Right lung (tissue), 5 donors: ENCODE data around the gene MAFF. TPM values are rescaled to one million over a fixed set of nuclear protein-coding genes. Genes with fewer than 3 reads are reported as not detected.
"Not testable (repeated sequence)": the region's sequence is repeated elsewhere in the genome, so short reads cannot be mapped to it uniquely, and the experiment has no call there.

Experiments
- DNase-seq, 2 donors: peaks; one replicate each; pipeline ENCODE4 v3.0.0-alpha.2; 2013
- polyA plus RNA-seq, 5 donors: library from polyadenylated mRNA; unstranded; fragments of 120-200 nt; gene quantifications; one replicate each; pipeline versions ENCODE4 v1.2.1 to v1.2.3, GENCODE V29; 2013; ENCODE audit warnings: inconsistent platforms in 1 of 5, low replicate concordance in 1 of 5; ENCODE audit not compliant: insufficient read length in 5 of 5, insufficient read depth in 1 of 5

Gene MAFF
- polyA plus RNA-seq, 5 donors = 5.3 to 11.8 (median 8.6) TPM

DNA sequence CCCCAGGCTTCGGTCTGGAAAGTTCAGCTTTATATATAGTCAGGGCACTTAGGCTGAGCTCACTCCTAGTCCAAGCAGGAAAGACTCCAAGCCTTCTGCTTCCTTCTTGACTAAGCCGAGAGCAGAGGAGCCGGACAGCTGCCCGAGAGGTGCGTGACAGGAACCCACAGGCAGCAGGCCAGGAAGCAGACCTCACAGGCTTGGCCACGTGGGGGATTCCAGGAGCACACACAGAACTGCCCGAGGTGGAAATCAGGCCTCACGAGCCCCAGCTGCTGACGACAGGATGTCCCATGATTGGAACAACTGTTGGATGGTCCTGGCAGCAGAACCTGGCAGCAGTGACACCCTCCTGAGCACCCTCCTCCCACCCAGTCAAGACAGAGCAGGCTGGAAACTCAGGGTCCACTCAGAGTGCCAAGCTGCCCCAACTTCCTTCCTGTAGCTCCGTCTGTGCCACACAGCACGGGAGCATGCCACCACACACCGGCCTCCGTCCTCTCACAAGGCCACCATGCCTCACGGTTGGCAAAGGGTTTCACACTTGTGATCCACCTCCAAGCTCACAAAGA, 25.5 kb upstream of the MAFF start:
- no peak for DNase-seq

DNA sequence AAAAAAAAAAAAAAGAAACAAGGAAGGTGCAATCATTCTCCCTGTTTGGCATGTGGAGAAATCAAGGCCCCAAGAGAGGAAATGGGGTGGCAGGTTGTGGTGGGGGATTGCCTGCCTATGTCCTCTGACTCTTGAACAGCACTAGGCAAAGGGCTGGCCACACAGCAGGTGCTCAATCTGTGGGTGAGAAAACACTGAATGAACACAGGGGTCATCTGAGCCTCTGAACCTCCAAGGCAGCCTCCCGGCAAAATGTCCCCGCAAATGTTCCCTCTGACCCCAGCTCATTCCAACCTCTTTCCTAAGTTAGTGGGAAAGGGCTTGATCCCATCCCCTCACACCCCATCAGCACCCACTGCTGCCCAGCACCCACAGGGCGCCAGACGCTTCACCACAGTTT, 24.8 kb upstream of the MAFF start:
- DNase-seq = no peak

DNA sequence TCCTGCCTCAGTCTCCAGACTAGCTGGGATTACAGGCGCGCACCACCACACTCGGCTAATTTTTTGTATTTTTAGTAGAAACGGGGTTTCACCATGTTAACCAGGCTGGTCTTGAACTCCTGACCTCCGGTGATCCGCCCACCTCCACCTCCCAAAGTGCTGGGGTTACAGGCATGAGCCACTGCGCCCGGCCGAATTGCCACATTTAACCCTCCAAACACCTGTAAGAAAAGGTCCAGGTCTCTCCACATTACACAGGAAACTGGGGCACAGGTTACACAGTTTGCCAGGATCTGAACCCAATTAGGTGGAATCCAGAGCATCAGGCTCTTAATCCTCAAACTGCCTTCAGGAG, 24.2 kb upstream of the MAFF start:
- DNase-seq = not testable (repeated sequence)

DNA sequence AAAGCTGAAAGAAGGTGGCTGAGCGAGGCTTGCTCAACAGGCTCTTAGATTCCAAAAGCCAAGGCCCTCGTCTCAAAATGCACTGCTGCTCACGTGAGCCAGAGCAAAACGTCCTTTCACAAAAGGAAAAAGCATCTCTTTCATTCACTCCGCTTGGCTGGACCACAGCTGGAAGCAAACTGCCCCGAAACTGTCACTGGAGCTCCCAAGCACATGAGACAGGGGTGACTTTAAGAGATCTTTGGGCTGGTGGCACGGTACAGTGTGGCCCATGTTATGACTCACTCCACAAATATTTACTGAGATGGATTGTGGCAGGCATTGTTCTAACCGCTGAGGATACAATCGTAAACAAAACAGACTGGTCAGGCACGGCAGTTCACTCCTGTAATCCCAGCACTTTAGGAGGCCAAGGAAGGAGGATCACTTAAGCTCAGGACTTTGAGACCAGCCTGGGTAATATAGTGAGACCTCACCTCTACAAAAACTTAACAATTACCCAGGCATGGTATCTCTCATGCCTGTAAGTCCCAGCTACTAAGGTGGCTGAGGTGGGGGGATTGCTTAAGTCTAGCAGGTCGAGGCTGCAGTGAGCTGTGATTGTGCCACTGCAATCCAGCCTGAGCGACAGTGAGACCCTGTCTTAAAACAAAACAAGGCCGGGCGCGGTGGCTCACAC, 23.7 kb upstream of the MAFF start:
- DNase-seq = no peak

DNA sequence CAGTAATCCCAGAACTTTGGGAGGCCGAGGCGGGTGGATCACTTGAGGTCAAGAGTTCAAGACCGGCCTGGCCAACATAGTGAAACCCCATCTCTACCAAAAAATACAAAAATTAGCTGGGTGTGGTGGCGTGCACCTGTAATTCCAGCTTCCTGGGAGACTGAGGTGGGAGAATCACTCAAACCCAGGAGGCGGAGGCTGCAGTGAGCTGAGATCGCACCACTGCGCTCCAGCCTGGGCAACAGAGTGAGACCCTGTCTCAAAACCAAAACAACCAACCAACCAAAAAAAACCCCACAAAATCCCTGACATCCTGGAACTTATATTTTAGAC, 23.2 kb upstream of the MAFF start:
- DNase-seq = not testable (repeated sequence)

DNA sequence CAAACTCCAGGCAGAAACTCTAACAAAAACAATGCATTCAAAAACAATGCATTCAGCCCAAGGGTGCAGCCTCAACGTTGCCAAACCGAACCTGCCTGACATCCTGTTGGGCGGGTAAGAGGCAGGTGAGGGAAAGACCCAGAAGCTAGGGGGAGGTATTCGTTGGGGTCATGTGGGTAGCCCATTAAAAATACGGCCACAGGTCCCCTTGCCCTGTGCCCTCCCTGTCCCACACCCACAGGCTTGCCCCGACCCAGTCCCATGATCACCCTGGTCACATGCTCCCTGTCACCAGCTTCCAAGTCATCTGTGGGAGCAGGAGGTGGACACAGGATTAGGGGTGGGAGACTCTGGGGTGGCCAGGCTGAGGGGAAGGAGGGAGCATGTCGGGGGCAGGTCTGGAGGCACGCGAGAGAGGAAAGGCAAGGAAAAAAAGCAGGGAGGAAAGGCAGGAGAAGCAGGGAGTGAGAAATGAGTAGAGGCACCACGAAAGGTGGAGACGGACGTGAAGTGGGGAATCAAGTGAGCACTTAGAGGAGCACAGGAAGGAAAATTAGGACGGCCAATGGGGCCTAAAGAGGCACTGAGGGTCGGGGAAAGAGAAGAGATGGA, 20.8 kb upstream of the MAFF start:
- no peak for DNase-seq

DNA sequence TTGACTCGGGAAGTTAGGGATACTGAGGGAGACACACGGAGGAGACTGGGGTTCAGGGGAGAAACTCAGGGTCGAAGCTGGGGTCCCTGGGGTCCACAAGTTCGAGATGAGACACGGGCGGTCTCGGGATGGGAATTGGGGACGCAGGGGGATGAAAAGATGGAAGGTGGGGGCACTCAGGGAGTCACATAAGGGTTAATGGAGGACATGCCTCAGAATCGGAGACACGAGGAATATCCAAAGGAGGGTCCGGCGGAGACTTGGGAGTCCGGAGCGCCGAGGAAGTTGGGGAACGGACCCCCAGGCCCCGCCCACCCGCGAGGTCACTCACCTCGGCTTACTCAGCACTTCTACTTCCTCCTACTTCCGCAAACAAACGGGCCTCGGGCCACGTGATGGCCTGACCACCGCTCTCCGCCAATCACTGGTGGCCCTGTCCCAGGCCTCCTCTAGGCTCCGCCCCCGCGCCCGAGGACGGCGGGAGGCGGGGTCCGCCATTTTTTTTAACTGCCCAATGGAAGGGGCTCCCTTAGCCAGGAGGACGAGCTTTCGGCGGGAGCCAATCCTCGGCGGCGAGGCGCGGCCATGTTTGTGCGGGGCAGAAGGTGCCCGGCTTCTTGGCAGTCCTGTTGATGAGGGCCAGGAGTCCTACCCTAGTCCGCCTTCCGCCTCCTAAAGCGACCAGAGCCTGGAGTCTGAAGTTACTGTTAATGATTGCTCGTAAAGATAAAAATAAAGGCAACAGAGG, 20.2 kb upstream of the MAFF start, which contains the start of gene PLA2G6:
Gene PLA2G6, minus strand, starts transcription at position 378 of the 748 bp plus-strand sequence. CDS start 12,404 bp downstream, outside the sequence.
- DNase-seq = peak; percentile 98 to 99

DNA sequence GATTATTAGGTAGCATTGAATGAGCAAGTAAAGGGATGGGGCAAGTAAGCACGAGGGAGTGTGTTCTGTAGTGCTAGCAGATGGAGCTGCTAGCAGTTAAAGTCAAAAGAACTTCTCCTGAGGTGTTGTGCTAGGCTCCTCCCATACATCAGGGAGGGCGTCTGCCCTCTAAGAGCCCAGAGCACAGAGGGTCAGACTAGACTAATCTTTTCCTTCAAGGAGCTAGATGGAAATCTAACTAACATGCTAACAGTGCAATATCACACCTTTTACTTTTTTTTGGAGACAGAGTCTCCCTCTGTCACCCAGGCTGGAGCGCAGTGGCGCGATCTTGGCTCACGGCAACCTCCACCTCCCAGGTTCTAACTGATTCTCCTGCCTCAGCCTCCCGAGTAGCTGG, 17.0 kb upstream of the MAFF start:
- no peak for DNase-seq

DNA sequence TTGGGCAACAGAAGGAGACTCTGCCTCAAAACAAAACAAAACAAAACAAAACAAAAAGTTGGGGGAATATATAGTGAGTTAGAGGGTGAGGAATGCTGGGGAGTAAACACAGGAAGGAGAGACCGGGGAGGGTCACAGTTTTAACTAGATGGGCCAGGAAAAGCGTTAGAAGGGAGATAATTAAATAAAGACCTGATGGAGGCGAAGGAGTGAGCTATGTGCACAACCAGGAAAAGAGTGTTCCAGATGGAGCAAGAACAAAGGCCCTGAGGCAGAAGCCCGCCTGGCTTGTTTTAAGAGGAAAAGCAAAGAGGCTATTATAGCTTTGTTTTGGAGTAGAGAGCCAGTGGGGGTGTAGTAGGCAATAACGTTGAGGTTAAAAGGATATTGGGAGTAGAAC, 15.4 kb upstream of the MAFF start:
- no peak for DNase-seq

DNA sequence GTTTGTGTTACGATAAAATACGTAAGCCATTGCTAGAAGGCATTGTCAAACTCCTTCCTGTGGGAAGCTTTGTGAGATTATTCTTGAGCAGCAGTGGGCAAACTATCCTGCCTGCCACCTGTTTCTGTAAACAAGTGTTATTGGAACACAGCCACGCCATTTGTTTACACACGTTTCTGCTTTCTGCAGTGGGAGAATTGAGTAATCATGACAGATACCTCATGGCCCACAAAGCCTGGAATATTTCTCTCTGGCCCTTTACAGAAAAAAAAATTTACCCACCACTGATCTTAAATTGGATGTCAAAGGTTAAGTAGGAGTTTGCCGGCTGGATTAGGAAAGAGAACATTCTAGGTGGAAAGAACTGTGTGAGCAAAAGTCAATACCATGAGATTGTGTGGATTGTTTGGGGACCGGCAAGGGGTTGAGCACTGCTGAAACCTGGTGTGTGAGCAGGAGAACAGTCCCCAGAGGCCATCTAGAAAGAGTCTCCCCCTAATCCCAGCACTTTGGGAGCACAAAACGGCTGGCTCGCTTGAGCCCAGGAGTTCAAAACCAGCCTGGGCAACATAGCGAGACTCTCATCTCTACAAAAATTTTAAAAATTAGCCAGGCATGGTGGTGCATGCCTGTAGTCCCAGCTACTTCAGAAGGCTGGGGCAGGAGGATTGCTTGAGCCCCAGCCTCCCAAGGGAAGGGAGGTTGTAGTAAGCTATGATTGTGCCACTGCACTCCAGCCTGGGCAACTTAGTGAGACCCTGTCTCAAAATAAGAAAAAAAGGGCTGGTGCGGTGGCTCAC, 14.2 kb upstream of the MAFF start:
- no peak for DNase-seq

DNA sequence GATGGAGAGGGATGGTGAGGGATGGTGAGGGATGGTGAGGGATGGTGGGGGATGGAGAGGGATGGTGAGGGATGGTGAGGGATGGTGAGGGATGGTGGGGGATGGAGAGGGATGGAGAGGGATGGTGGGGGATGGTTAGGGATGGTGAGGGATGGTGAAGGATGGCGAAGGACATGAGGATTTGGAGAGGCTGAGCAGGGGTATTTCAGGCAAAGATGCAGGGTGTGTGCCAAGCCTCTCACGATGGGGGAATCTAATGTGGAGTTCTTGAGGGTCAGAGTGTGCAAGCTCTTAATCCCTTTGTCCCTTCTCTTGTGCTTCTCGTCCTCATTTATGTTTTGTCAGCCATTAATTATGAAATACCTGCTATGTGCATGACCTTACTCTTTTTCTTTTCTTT, 12.7 kb upstream of the MAFF start:
- no peak for DNase-seq

DNA sequence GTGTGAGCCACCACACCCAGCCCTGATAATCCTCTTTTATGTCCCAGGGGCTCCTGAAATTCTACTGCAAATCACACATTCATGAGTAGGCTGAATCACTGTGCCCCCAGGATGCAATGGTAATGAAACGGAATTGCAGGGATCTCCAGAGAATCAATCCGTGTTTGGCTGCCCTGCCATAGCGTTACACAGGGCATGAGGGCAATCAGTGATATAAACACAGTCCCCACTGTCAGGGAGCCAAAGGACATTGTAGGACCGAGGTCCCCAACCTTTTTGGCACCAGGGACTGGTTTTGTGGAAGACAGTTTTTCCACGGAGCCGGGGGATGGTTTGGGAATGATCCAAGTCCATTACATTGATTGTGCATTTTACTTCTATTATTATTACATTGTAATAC, 11.2 kb upstream of the MAFF start:
- no peak for DNase-seq

DNA sequence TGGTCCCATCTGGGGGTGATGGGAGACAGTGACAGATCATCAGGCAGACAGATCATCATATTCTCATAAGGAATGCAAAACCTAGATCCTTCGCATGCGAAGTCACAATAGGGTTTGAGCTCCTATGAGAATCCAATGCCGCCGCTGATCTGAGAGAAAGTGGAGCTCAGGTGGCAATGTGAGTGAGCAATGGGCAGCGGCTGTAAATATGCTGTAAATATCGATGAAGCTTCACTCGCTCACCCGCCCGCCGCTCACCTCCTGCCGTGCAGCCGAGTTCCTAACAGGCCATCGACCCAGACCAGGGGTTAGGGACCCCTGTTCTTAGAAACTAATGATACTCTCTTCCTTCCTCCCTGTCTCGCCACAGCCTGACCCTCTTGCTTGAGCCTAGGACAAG, 10.7 kb upstream of the MAFF start:
- DNase-seq = no peak

DNA sequence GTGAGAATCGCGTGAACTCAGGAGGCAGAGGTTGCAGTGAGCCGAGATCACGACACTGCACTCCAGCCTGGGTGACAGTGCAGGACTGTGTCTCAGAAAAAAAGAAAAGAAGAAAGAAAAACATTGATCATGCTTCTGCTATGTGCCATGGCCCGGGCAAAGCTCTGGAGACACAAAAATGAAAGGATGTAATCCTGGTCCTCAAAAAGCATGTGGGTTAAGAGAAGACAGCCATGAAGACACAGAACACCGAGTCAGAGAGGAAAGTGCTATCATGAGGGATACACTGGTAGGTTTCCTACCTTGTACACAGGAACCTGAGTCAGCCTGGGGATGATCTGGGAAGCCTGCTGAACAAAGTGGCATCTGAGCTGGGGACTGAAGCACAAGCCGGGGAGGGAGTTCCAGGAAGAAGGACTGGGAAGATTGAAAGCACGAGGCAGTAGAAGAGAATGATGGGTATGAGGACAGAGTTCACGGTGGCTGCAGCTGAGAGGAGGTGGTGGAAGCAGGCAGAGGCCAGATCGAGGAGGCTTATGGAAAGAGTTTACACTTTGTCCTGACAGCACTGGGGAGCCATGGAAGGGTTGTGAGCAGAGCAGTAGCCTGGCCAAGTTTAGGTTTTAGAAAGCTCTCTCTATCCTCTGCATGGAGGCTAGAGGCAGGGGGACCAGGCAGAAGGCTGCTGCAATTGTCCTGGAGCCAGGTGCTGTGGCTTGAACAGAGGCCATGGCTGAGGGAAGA, 9.9 kb upstream of the MAFF start:
- DNase-seq = no peak

DNA sequence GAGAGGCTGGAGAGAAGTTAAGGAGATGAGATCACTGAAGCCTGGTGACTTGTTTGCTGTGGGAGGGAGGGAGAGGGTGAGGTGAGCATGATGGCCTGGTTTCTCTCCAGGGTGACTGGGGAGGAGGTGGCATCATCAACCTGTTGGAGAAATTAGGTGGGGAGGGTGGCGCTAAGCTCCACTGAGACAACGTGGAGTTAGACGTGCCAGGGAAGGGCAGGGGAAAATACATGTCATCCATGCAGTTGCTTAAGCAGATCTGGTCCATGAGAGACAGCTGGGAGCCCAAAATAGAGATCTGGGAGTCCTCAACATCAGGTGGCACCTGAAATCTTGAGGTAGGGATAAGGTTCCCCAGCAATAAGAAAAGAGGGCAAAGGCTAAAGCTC, 9.3 kb upstream of the MAFF start:
- no peak for DNase-seq

DNA sequence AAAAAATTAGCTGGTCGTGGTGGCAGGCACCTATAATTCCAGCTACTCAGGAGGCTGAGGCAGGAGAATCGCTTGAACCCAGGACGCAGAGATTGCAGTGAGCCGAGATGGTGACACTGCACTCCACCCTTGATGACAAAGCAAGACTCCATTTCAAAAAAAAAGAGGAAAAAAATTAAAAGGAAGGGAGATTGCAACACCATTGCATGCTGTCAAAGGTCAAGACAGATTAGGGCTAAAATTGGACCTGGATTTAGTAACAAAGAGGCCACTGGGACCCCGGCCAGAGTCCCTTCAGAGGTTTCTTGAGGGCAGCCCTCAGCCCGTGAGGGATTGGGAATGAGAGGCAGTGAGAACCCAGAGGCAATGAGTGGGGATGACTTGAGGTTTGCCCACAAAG, 8.2 kb upstream of the MAFF start:
- DNase-seq = no peak

DNA sequence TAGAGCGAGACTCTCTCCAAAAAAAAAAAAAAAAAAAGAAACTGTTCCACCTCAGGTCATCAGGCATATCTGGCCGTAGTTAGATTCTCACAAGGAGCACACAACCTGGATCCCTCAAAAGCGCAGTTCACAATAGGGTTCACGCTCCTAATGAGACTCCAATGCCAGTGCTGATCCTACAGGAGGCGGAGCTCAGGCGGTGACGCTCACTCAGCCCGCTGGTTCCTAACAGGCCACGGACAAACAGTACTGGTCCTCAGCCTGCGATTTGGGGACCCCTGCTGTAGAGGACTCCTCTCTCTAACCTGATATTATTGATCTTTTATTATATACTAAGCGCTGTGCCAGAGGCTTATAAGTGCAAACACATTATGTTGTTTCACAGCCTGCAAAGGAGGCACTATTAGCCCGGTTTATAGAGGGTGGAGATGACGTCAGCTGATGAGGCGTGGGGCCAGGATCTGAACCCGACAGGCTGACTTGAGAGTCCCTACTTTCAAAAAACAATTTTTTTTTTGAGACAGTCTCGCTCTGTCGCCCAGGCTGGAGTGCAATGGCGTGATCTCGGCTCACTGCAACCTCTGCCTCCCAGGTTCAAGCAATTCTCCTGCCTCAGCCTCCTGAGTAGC, 4.9 kb upstream of the MAFF start:
- no peak for DNase-seq

DNA sequence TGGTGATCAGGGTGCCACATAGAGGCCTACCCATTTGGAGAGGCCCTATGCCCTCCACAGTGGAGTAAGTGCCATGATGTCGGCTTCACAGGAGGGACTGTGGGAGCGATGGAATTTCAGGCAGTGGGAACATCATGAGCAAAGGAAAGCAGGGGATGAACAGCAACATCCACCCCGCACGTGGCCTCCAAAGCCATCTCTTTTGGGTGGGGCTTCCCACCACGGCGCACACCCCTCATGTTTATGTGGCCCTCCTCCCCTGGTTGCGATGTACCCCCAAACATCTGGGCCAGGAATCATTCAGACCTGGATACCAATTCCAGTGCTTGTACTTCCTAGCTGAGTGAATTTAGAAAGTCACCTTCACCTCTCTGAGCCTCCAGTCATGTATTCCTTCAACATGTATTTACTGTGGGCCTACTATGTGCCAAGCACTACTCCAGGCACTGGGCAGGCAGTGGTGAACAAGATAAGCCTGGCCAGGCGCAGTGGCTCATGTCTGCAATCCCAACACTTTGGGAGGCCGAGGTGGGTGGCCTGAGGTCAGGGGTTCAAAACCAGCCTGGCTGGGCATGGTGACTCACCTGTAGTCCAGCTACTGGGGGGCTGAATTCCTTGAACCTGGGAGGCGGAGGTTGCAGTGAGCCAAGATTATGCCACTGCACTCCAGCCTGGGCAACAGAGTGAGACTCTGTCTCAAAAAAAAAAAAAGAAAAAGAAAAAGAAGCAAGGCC, 1.8 kb upstream of the MAFF start:
- DNase-seq = no peak

DNA sequence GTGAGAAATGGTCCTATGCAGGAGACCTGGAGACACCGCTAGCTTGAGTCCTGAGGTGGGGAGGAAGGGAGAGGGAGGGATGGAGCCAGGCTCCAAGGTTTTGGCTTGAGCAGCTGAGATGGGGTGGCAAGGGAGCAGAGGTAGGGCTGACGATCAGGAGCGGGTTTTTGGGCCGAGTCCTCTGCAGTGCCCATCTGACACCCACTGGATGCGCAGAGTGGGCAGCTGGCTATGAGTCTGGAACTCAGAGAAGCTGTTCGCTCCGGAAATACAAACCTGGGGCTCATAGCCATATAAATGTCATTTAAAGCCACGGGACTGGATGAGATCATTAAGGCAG, 453 bp upstream of the MAFF start:
- DNase-seq = no peak

DNA sequence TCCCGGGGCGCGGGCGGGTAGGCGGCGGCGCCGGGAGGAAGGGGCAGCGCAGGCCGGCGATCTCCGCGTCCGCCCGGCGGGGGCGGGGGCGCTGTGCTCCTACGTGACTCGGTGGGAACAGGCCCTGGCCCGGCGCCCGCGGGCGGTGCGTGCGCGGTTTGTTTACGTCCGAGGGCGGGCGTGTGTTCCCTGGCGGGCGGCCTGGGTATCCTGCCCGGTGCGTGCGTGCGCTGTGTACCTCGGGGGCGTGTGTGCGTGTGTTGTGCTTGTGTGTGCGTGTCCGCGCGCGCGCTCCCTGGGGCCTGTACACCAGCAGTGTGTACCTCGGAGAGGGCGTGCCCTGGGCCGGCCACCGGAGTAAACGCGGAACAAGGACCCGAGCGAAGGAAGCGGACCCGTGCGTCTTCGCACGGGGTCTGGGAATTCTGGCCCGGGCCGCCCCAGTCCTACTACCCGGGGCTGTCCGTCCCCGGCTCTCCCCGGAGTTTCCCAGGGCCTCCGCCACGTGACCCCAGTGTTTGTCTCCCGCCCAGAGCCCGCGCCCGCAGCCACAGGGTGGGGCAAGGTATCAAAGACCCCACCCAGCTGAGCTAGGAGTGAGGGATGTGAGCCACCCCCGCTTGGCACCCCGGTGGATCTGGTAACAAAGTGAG, 769 bp downstream of the MAFF start:
- peak; percentile 91 to 92 for DNase-seq
